Endothelial cell of umbilical vein (primary cell): ENCODE measurements around the gene KCNQ1OT1.

Experiments used
- GATA2 ChIP-seq: IDR thresholded peaks from 2 replicates; pipeline ENCODE4 v1.7.0; 2011; ENCODE audit warnings: low read depth, mild to moderate bottlenecking, moderate library complexity, mixed read lengths, low read length; ENCODE audit not compliant: insufficient read length, insufficient read depth
- MAX ChIP-seq: IDR thresholded peaks from 2 replicates; pipeline ENCODE4 v1.6.1; 2011; ENCODE audit not compliant: insufficient read depth, insufficient read length
- POLR2A ChIP-seq: IDR thresholded peaks from 2 replicates; pipeline ENCODE4 v1.6.1; 2012; ENCODE audit warnings: low read depth, mild to moderate bottlenecking, control low read depth, low read length
- POLR2AphosphoS5 ChIP-seq: IDR thresholded peaks from 2 replicates; pipeline ENCODE4 v1.6.1; 2012; ENCODE audit warnings: low read depth, mild to moderate bottlenecking, control low read depth, low read length, moderate library complexity; ENCODE audit not compliant: insufficient read depth
- TF ChIP-seq, protein P1 (sequence below), 2 donors: IDR thresholded peaks; 1 replicate in 1 of 2; 2 replicates in 1 of 2; pipeline ENCODE4 v1.5.1; 2011; ENCODE audit warnings: low read length in 2 of 2, mild to moderate bottlenecking in 2 of 2, moderate library complexity in 2 of 2, control low read depth in 1 of 2, inconsistent platforms in 1 of 2, low read depth in 1 of 2; ENCODE audit not compliant: insufficient read depth in 1 of 2; ENCODE audit errors: extremely low read depth in 1 of 2

- TF ChIP-seq, protein P1, sequence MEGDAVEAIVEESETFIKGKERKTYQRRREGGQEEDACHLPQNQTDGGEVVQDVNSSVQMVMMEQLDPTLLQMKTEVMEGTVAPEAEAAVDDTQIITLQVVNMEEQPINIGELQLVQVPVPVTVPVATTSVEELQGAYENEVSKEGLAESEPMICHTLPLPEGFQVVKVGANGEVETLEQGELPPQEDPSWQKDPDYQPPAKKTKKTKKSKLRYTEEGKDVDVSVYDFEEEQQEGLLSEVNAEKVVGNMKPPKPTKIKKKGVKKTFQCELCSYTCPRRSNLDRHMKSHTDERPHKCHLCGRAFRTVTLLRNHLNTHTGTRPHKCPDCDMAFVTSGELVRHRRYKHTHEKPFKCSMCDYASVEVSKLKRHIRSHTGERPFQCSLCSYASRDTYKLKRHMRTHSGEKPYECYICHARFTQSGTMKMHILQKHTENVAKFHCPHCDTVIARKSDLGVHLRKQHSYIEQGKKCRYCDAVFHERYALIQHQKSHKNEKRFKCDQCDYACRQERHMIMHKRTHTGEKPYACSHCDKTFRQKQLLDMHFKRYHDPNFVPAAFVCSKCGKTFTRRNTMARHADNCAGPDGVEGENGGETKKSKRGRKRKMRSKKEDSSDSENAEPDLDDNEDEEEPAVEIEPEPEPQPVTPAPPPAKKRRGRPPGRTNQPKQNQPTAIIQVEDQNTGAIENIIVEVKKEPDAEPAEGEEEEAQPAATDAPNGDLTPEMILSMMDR (IDR thresholded peaks at IDR 0.05; ENCODE audit: extremely low read depth in 1 of 2, insufficient read depth in 1 of 2, low read depth in 1 of 2, low read length in 2 of 2) = no peak
- TF ChIP-seq POLR2A = no peak
- no peak for TF ChIP-seq POLR2AphosphoS5
- TF ChIP-seq MAX = no peak
- TF ChIP-seq GATA2 = no peak
Measured at GRCh38 chr11:2643746-2644145, 56.0 kb downstream of the KCNQ1OT1 start.
